ENCODE measurements around the gene KLF12.

Gene KLF12

DNA sequence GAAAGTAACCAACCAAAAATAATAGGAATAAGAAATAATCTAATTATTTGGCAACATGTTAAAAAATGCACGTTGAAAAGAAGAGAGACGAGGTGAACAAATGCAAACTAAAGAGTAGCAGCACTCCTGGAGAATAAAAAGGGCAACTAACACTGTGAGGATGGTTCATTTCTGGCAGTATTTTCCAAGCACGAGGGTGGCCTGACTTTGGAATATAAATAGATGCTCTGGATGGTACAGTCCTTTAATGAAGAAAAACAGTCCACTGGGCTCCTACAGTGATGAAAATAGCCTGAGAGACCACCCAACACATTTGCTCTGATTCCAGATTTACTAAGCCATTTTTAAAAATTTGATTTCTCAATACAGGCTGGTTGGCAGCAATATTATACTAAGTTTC lies 17.7 kb upstream of the KLF12 start:
- Histone ChIP-seq H3K9me2 (replicated peaks; ENCODE audit: control insufficient read depth, low read length) (no peaks in the 10 kb centered on the region), H3K36me3 (ENCODE audit: control insufficient read depth, low read length) (no peaks in the 10 kb centered on the region), H3K27ac (ENCODE audit: low read depth, low read length) (no peak overlapping the region), H3K4me3 (ENCODE audit: low read length) (no peak overlapping the region), H3K9me3 (ENCODE audit: control insufficient read depth, insufficient read depth, low read length) (no peaks in the 10 kb centered on the region), H3F3A (ENCODE audit: control insufficient read depth, insufficient read depth) (no peaks in the 10 kb centered on the region), H3K79me2 (ENCODE audit: control insufficient read depth, low read length) (no peaks in the 10 kb centered on the region), H3K27me3 (ENCODE audit: control insufficient read depth, low read length) (no peaks in the 10 kb centered on the region), H3K4me1 (ENCODE audit: control insufficient read depth, low read length) (no peaks in the 10 kb centered on the region), H4K20me1 (ENCODE audit: control insufficient read depth, insufficient read depth, low read depth, low read length) (no peaks in the 10 kb centered on the region), H3K4me2 (ENCODE audit: low read length) (no peak overlapping the region)
- TF ChIP-seq, protein P1, sequence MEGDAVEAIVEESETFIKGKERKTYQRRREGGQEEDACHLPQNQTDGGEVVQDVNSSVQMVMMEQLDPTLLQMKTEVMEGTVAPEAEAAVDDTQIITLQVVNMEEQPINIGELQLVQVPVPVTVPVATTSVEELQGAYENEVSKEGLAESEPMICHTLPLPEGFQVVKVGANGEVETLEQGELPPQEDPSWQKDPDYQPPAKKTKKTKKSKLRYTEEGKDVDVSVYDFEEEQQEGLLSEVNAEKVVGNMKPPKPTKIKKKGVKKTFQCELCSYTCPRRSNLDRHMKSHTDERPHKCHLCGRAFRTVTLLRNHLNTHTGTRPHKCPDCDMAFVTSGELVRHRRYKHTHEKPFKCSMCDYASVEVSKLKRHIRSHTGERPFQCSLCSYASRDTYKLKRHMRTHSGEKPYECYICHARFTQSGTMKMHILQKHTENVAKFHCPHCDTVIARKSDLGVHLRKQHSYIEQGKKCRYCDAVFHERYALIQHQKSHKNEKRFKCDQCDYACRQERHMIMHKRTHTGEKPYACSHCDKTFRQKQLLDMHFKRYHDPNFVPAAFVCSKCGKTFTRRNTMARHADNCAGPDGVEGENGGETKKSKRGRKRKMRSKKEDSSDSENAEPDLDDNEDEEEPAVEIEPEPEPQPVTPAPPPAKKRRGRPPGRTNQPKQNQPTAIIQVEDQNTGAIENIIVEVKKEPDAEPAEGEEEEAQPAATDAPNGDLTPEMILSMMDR (IDR thresholded peaks at IDR 0.05; ENCODE audit: low read depth, low read length, poor library complexity, severe bottlenecking) = no peak
- TF ChIP-seq EZH2phosphoT487 (IDR thresholded peaks at IDR 0.05; ENCODE audit: borderline replicate concordance, low read length) = no peak

DNA sequence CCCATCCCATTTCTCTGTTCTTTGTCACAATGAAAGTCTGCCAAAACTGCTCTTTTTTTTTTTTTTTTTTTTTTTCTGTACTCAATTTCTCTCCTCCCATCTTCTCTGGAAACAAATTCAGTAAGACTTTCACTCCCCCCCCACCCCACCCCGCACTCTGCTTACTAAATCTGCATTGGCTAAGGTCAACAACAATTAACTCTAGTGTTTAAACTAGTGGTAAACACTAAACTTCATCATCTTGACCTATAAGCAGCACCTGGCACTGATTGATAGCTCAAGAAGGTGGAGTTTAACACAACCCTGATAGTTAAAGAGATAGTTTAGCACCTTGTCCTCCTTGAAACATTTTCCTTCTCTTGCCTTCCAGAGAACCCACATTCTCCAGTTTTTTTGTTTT lies 14.1 kb upstream of the KLF12 start:
- no peak for TF ChIP-seq EZH2phosphoT487 (IDR thresholded peaks at IDR 0.05; ENCODE audit: borderline replicate concordance, low read length)
- TF ChIP-seq, protein P1 (IDR thresholded peaks at IDR 0.05; ENCODE audit: low read depth, low read length, poor library complexity, severe bottlenecking) = no peak
- no peaks in the 10 kb centered on the region for H3K9me3 ChIP-seq (ENCODE audit: control insufficient read depth, insufficient read depth, low read length)
- H3K27me3 ChIP-seq (ENCODE audit: control insufficient read depth, low read length) = no peaks in the 10 kb centered on the region
- H3K36me3 ChIP-seq (ENCODE audit: control insufficient read depth, low read length) = no peaks in the 10 kb centered on the region
- H3K4me1 ChIP-seq (ENCODE audit: control insufficient read depth, low read length) = no peaks in the 10 kb centered on the region
- no peaks in the 10 kb centered on the region for H4K20me1 ChIP-seq (ENCODE audit: control insufficient read depth, insufficient read depth, low read depth, low read length)
- H3K4me3 ChIP-seq (ENCODE audit: low read length) = no peak overlapping the region
- H3K27ac ChIP-seq (ENCODE audit: low read depth, low read length) = no peak overlapping the region
- H3K4me2 ChIP-seq (ENCODE audit: low read length) = no peak overlapping the region
- no peaks in the 10 kb centered on the region for H3K79me2 ChIP-seq (ENCODE audit: control insufficient read depth, low read length)
- H3F3A ChIP-seq (ENCODE audit: control insufficient read depth, insufficient read depth) = no peaks in the 10 kb centered on the region
- H3K9me2 ChIP-seq (replicated peaks; ENCODE audit: control insufficient read depth, low read length) = no peaks in the 10 kb centered on the region

DNA sequence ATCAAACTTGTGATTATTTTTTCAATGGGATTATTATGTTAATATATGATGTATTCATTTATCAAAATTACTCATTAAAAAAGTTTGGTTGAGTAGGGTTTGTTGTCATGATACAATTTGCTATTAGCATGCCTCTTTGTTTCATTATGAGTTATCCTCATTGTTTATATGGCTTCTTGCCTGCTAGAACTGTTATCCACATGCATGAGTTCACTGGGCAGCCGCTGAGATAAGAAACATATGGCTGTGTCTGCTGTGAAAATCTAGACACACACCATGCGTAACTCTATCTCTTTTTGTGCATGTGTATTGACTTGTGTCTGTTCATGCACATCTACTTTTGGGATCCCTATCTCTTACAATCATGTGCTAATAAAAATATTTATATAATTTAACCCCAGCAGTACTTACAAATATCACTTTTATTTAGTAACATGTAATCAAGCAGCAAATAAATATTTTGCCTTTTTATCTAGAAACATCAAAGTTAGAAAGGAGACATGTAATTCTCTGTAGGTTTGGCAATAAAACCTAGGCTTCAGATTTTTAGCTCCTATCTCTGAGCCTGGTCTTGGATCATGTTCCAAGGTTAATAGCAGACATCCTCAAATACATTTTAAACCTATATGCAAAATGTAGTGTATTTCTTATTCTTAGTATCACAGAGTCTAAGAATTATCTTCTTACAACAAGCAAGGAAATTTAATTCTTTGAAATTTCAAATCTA lies 11.2 kb upstream of the KLF12 start:
- H3K9me2 ChIP-seq (replicated peaks; ENCODE audit: control insufficient read depth, low read length) = no peaks in the 10 kb centered on the region
- no peak overlapping the region for H3K27ac ChIP-seq (ENCODE audit: low read depth, low read length)
- no peaks in the 10 kb centered on the region for H3F3A ChIP-seq (ENCODE audit: control insufficient read depth, insufficient read depth)
- H3K27me3 ChIP-seq (ENCODE audit: control insufficient read depth, low read length) = no peaks in the 10 kb centered on the region
- no peak overlapping the region for H3K4me3 ChIP-seq (ENCODE audit: low read length)
- H3K4me2 ChIP-seq (ENCODE audit: low read length) = no peak overlapping the region
- no peaks in the 10 kb centered on the region for H3K36me3 ChIP-seq (ENCODE audit: control insufficient read depth, low read length)
- H3K4me1 ChIP-seq (ENCODE audit: control insufficient read depth, low read length) = peaks cover 7% of the 10 kb centered on the region
- H3K9me3 ChIP-seq (ENCODE audit: control insufficient read depth, insufficient read depth, low read length) = no peaks in the 10 kb centered on the region
- TF ChIP-seq EZH2phosphoT487 (IDR thresholded peaks at IDR 0.05; ENCODE audit: borderline replicate concordance, low read length) = no peak
- TF ChIP-seq, protein P1 (IDR thresholded peaks at IDR 0.05; ENCODE audit: low read depth, low read length, poor library complexity, severe bottlenecking) = no peak
- no peaks in the 10 kb centered on the region for H4K20me1 ChIP-seq (ENCODE audit: control insufficient read depth, insufficient read depth, low read depth, low read length)
- no peaks in the 10 kb centered on the region for H3K79me2 ChIP-seq (ENCODE audit: control insufficient read depth, low read length)
